ENCODE results near the gene STX18.

The STX18 gene

DNA sequence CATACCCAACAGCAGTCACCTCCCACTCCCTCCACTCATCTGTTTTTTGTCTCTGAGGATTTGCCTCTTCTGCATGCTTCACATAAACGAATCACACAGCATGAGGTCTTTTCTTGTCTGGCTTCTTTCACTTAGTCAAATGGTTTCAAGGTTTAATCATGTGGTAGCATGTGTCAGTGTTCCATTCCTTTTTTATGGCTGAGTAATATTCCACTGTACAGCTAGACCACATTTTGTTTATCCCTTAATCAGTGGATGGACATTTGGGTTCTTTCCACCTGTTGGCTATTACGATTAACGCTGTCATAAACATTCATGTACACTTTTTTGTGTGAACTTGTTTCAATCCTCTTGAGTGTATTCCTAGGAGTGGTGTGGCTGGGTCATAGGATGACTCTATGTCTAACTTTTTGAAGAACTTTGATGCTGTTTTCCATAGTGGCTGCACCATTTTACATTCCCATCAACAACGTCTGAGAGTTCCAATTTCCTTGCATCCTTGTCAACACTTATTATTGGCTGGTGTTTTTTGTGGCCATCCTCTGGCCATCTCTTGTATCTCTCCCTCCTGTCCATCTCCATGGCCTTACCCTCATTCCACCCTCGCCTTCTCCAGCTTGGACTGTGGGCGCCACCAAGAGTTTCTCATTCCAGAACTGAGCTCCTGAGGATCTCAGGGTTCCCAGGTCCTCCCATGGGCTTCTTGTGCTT is 167.3 kb downstream of the STX18 start:
- DNase-seq: no peak
